Breast epithelium (tissue), 3 donors: ENCODE measurements around the gene ZNF385A.

ENCODE experiments used
- CTCF ChIP-seq, 3 donors: fragments of 450-650 bp; IDR thresholded peaks; one replicate each; pipeline ENCODE4 v1.5.1; 2016 to 2017; ENCODE audit warnings: antibody characterized with exemption in 3 of 3, mild to moderate bottlenecking in 3 of 3, moderate library complexity in 3 of 3
- POLR2A ChIP-seq: fragments of 450-650 bp; IDR thresholded peaks from one replicate; pipeline ENCODE4 v1.6.1; 2016; ENCODE audit warnings: antibody characterized with exemption, mild to moderate bottlenecking, moderate library complexity
- POLR2AphosphoS5 ChIP-seq, 3 donors: sonication (generic); formaldehyde crosslinking; IDR thresholded peaks; one replicate each; pipeline ENCODE4 v1.6.1; 2017; ENCODE audit warnings: antibody characterized with exemption in 3 of 3

GRCh38 chr12:54372113-54372806, 12.3 kb downstream of the ZNF385A start:
- TF ChIP-seq CTCF (IDR thresholded peaks at IDR 0.05) = no peak
- TF ChIP-seq POLR2A = no peak
- no peak for TF ChIP-seq POLR2AphosphoS5 (IDR thresholded peaks at IDR 0.05)
